HepG2 (cell line): ENCODE data around the gene COX6B1. TPM values are rescaled to one million over a fixed set of nuclear protein-coding genes. Genes with fewer than 3 reads are reported as not detected.

Experiments used
- ATAC-seq: fragments of 200-7000 bp; cut with Tn5 transposase; 3 replicates; pipeline ENCODE4 v1.9.1; 2020; ENCODE audit warnings: mild to moderate bottlenecking, moderate library complexity
- BruUV-seq: library from RNA; stranded (reverse); fragments of 400-500 nt; replicated peaks from 2 replicates; lab custom pipeline; 2021; lab: Mats Ljungman, UMichigan
- CTCF ChIA-PET: fragments of 300-600 bp; formaldehyde crosslinking; extraction: SDS; loops from one replicate; lab custom pipeline; 2021; ENCODE audit warnings: low total read pairs, inconsistent platforms, low intra/inter-chr PET ratio; lab: Yijun Ruan, JAX
- POLR2A ChIA-PET: fragments of 350-600 bp; sonication (Branson Sonifier 250); formaldehyde crosslinking; loops from one replicate; lab custom pipeline; 2020; ENCODE audit warnings: antibody characterized with exemption, inconsistent platforms; lab: Yijun Ruan, JAX
- DNase-seq: peaks from one replicate; pipeline ENCODE4 v3.0.0-alpha.2; 2015; ENCODE audit warnings: low spot score
- FAIRE-seq: peaks from 3 replicates; lab custom pipeline; 2011; peaks lifted over from hg19 to GRCh38; lab: Jason Lieb, UNC
- H2AFZ ChIP-seq: one replicate; pipeline ENCODE4 v1.6.1; 2011; ENCODE audit warnings: low read length, inconsistent platforms
- H3K27ac ChIP-seq: fragments of 300-600 bp; 3 replicates; pipeline ENCODE4 v1.8.0; 2011; ENCODE audit warnings: mixed run types, mild to moderate bottlenecking, mixed read lengths, low read length, inconsistent platforms; ENCODE audit not compliant: insufficient read depth; ENCODE audit errors: extremely low read length
- H3K27me3 ChIP-seq, 2 experiments: fragments of 200-600 bp in 1 of 2; 2 replicates in 1 of 2; 3 replicates in 1 of 2; pipeline versions ENCODE4 v1.6.0 to v1.8.0; 2011; ENCODE audit warnings: low read length in 2 of 2, mild to moderate bottlenecking in 2 of 2, moderate library complexity in 2 of 2, inconsistent platforms in 1 of 2; ENCODE audit not compliant: insufficient read depth in 2 of 2, control insufficient read depth in 1 of 2
- H3K36me3 ChIP-seq, 2 experiments: fragments of 200-600 bp in 1 of 2; replicated peaks in 1 of 2; 2 replicates in 1 of 2; 3 replicates in 1 of 2; pipeline versions ENCODE4 v1.5.1 to v1.8.0; 2011; ENCODE audit warnings: low read length in 2 of 2, inconsistent platforms in 1 of 2; ENCODE audit not compliant: insufficient read depth in 2 of 2, control insufficient read depth in 1 of 2
- H3K4me1 ChIP-seq: 2 replicates; pipeline ENCODE4 v1.5.1; 2012; ENCODE audit warnings: low read length, inconsistent platforms; ENCODE audit not compliant: insufficient read depth
- H3K4me2 ChIP-seq: 2 replicates; pipeline ENCODE4 v1.6.0; 2011; ENCODE audit warnings: low read depth, low read length, inconsistent platforms
- H3K4me3 ChIP-seq, 3 experiments: fragments of 200-600 bp in 1 of 3; sonication (generic), shearing (Covaris generic) in 1 of 3; replicated peaks in 1 of 3; 2 replicates each; pipeline ENCODE4 v1.5.1; 2011 to 2016; ENCODE audit warnings: low read length in 3 of 3, inconsistent platforms in 2 of 3, low read depth in 2 of 3, mild to moderate bottlenecking in 2 of 3, control low read depth in 1 of 3, mixed read lengths in 1 of 3; ENCODE audit not compliant: insufficient read depth in 1 of 3
- H3K79me2 ChIP-seq: one replicate; pipeline ENCODE4 v1.6.1; 2011; ENCODE audit warnings: low read length, inconsistent platforms; ENCODE audit not compliant: insufficient read depth
- H3K9ac ChIP-seq: 2 replicates; pipeline ENCODE4 v1.6.0; 2011; ENCODE audit warnings: mild to moderate bottlenecking, low read depth, low read length, inconsistent platforms; ENCODE audit not compliant: insufficient read depth
- H3K9me3 ChIP-seq: 2 replicates; pipeline ENCODE4 v1.5.1; 2012; ENCODE audit warnings: mild to moderate bottlenecking, low read length
- H4K20me1 ChIP-seq: 2 replicates; pipeline ENCODE4 v1.6.0; 2011; ENCODE audit warnings: inconsistent platforms, mild to moderate bottlenecking, low read length, moderate library complexity; ENCODE audit not compliant: insufficient read depth
- ZNF501 ChIP-seq: sonication (generic); formaldehyde crosslinking; IDR thresholded peaks from 2 replicates; pipeline ENCODE4 v1.5.1; 2020; ENCODE audit warnings: mild to moderate bottlenecking, moderate library complexity, missing genetic modification reagents
- ZNF790 ChIP-seq: sonication (generic); formaldehyde crosslinking; IDR thresholded peaks from 2 replicates; pipeline ENCODE4 v1.8.0; 2022; ENCODE audit warnings: missing genetic modification reagents, mild to moderate bottlenecking, borderline replicate concordance
- WGBS: methylation state at CpG from one replicate; pipeline ENCODE4 v1.1.6; 2017; ENCODE audit warnings: low lambda C conversion rate; 5-methylcytosine and 5-hydroxymethylcytosine counted together
- in situ Hi-C: cut with HindIII; loops from 2 replicates; pipeline ENCODE4 v1.10.0; 2017; ENCODE audit warnings: low pct_unique_long_range_greater_than_20kb; ENCODE audit not compliant: extremely low pct_ligation_motif_present
- intact Hi-C: fragments of 100-400 bp; cut with micrococcal nuclease; formaldehyde crosslinking; loops from one replicate; pipeline ENCODE4 v1.10.0; 2022; ENCODE audit not compliant: unreplicated experiment
- polyA plus RNA-seq, 8 experiments: library from polyadenylated mRNA; depleted of rRNA in 3 of 8; stranded (reverse) in 7 of 8; unstranded in 1 of 8; fragments of >200 nt; fragmentation: Illumina TruSeq in 4 of 8; extraction: Trizol in 4 of 8; gene quantifications; 2 replicates each; pipeline versions ENCODE4 v1.2.1 to v1.2.3, GENCODE V29; 2011 to 2016; ENCODE audit warnings: low read depth in 4 of 8, missing spikeins in 1 of 8, mixed read lengths in 1 of 8; ENCODE audit not compliant: insufficient read depth in 1 of 8
- total RNA-seq, 5 experiments: library from RNA; depleted of rRNA; stranded (reverse); fragments of >200 nt; fragmentation: Illumina TruSeq; extraction: Trizol; gene quantifications; 2 replicates each; pipeline ENCODE4 v1.2.3, GENCODE V29; 2016; ENCODE audit warnings: low read depth in 1 of 5
- TF ChIP-seq, protein P1 (sequence below): sonication (generic); formaldehyde crosslinking; IDR thresholded peaks from 2 replicates; pipeline ENCODE4 v1.5.1; 2020; ENCODE audit warnings: mild to moderate bottlenecking, missing genetic modification reagents, moderate library complexity
- TF ChIP-seq, protein P2 (sequence below): IDR thresholded peaks from 2 replicates; pipeline ENCODE4 v1.6.1; 2016; ENCODE audit warnings: missing biosample characterization, missing genetic modification reagents, low read depth

Gene COX6B1
- total and polyA plus RNA-seq, 2 of the 13 experiments (the other 11 are each of a cell fraction or from before 2014, with no cell fraction given), result 481 to 487 TPM

DNA sequence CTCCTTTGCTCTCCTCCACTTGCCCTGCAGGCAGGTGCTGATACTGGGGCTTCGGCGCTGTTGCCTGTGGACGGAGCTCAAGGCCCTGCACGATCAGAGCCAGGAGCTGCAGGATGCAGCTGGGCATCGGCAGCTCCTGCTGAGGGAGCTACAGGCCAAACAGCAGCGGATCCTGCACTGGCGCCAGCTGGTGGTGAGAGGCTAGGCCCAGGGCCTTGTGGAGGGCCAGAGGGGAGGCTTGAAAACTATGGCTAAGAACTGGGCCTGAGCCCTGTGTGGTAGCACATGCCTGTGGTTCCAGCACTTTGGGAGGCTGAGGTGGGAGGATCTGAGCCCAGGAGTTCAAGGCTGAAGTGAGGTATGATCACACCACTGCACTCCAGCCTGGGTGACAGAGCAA lies 29.3 kb upstream of the COX6B1 start (continued):
- TF ChIP-seq, protein P1, sequence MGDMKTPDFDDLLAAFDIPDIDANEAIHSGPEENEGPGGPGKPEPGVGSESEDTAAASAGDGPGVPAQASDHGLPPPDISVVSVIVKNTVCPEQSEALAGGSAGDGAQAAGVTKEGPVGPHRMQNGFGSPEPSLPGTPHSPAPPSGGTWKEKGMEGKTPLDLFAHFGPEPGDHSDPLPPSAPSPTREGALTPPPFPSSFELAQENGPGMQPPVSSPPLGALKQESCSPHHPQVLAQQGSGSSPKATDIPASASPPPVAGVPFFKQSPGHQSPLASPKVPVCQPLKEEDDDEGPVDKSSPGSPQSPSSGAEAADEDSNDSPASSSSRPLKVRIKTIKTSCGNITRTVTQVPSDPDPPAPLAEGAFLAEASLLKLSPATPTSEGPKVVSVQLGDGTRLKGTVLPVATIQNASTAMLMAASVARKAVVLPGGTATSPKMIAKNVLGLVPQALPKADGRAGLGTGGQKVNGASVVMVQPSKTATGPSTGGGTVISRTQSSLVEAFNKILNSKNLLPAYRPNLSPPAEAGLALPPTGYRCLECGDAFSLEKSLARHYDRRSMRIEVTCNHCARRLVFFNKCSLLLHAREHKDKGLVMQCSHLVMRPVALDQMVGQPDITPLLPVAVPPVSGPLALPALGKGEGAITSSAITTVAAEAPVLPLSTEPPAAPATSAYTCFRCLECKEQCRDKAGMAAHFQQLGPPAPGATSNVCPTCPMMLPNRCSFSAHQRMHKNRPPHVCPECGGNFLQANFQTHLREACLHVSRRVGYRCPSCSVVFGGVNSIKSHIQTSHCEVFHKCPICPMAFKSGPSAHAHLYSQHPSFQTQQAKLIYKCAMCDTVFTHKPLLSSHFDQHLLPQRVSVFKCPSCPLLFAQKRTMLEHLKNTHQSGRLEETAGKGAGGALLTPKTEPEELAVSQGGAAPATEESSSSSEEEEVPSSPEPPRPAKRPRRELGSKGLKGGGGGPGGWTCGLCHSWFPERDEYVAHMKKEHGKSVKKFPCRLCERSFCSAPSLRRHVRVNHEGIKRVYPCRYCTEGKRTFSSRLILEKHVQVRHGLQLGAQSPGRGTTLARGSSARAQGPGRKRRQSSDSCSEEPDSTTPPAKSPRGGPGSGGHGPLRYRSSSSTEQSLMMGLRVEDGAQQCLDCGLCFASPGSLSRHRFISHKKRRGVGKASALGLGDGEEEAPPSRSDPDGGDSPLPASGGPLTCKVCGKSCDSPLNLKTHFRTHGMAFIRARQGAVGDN (CRISPR knock-in tag), result peak; percentile 22; the same call in 1 of the 2 replicates
- TF ChIP-seq, protein P2, sequence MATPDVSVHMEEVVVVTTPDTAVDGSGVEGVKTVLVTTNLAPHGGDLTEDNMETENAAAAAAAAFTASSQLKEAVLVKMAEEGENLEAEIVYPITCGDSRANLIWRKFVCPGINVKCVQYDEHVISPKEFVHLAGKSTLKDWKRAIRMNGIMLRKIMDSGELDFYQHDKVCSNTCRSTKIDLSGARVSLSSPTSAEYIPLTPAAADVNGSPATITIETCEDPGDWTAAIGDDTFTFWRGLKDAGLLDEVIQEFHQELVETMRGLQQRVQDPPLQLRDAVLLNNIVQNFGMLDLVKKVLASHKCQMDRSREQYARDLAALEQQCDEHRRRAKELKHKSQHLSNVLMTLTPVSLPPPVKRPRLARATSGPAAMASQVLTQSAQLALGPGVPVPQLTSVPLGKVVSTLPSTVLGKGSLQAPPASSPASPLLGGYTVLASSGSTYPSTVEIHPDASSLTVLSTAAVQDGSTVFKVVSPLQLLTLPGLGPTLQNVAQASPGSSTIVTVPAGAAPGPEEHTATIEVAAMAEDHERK (CRISPR knock-in tag), result no peak

DNA sequence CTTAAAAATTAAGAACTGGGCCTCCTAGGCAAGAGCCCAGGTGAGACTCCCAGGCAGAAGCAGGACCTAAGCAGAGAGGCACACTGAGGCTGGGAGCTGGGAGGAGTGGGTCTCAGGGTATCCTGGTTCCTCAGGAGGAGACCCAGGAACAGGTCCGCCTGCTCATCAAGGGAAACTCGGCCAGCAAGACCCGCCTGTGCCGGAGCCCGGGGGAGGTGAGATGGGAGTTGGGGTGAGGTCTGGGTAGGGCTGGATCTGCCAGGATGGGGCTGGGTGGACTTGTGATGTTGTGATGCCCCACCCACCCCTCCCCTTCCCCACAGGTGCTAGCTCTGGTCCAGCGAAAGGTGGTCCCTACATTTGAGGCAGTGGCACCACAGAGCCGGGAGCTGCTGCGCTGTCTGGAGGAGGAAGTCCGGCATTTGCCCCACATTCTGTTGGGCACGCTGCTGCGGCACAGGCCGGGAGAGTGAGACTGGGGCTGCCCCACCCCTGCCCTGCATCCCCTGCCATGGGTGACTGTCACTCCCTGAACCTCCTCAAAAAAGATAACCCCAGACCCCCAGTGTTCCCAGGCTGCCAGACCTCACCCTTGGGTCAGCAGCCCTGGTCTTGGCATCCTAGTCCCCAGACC lies 28.7 kb upstream of the COX6B1 start:
- FAIRE-seq, result no peak
- H4K20me1 ChIP-seq, result no peaks in the 10 kb centered on the region
- no peak overlapping the region for H3K27ac ChIP-seq
- WGBS, result 100% methylated on average over 7 of the region's 12 CpGs
- H2AFZ ChIP-seq, result no peak overlapping the region
- H3K79me2 ChIP-seq, result no peaks in the 10 kb centered on the region
- H3K9me3 ChIP-seq, result no peaks in the 10 kb centered on the region
- ChIA-PET POLR2A (no interaction called here), CTCF (no interaction called here)
- H3K4me1 ChIP-seq, result peaks cover 15% of the 10 kb centered on the region
- TF ChIP-seq ZNF501 (CRISPR knock-in tag), result no peak
- TF ChIP-seq ZNF790 (CRISPR knock-in tag), result no peak
- intact Hi-C loops (loop anchor here (10.0 kb wide), 1 partner anchor 65 kb away; no protein-coding TSS in a partner anchor), in situ Hi-C loops (no loop called here)
- no peak for DNase-seq
- no peak overlapping the region for H3K4me3 ChIP-seq
- H3K27me3 ChIP-seq, result no peaks in the 10 kb centered on the region; a peak in 1 of 5 replicates
- H3K36me3 ChIP-seq, result peaks cover 5 to 17% of the 10 kb centered on the region in 2 experiments; a peak in 4 of 5 replicates
- BruUV-seq, result no TSS peak
- H3K4me2 ChIP-seq, result no peak overlapping the region
- H3K9ac ChIP-seq, result no peak overlapping the region
- no peak for ATAC-seq
